RWPE2 (cell line): Measurements from ENCODE around the gene GRM2.
"Not testable (repeated sequence)": the region's sequence is repeated elsewhere in the genome, so short reads cannot be mapped to it uniquely, and the experiment has no call there.

Source experiments
- ATAC-seq: fragments of 200-7000 bp; cut with Tn5 transposase; 3 replicates; pipeline ENCODE4 v1.9.1; 2021; ENCODE audit warnings: low read depth
- DNase-seq: peaks from one replicate; pipeline ENCODE4 v3.0.0-alpha.2; 2020; ENCODE audit warnings: low spot score
- H3K27ac ChIP-seq: fragments of 450-650 bp; 2 replicates; pipeline ENCODE4 v1.5.1; 2017; ENCODE audit warnings: mild to moderate bottlenecking; ENCODE audit not compliant: poor library complexity, severe bottlenecking
- H3K27me3 ChIP-seq: fragments of 250-450 bp; sonication (Bioruptor Pico); 2 replicates; pipeline ENCODE4 v1.5.1; 2021; ENCODE audit warnings: mild to moderate bottlenecking, moderate library complexity; ENCODE audit not compliant: insufficient read depth, poor library complexity, severe bottlenecking
- H3K36me3 ChIP-seq: fragments of 250-450 bp; sonication (Bioruptor Pico); 2 replicates; pipeline ENCODE4 v1.5.1; 2020; ENCODE audit warnings: low read depth, mild to moderate bottlenecking, moderate library complexity
- H3K4me1 ChIP-seq: fragments of 250-450 bp; sonication (Bioruptor Pico); 2 replicates; pipeline ENCODE4 v1.5.1; 2021; ENCODE audit warnings: mild to moderate bottlenecking, moderate library complexity; ENCODE audit not compliant: insufficient read depth, poor library complexity, severe bottlenecking
- H3K4me3 ChIP-seq: fragments of 250-450 bp; sonication (Bioruptor Pico); 2 replicates; pipeline ENCODE4 v1.5.1; 2021; ENCODE audit warnings: mild to moderate bottlenecking, moderate library complexity; ENCODE audit not compliant: severe bottlenecking
- H3K9me3 ChIP-seq: fragments of 250-450 bp; sonication (Bioruptor Pico); 2 replicates; pipeline ENCODE4 v1.5.1; 2021; ENCODE audit warnings: mild to moderate bottlenecking, moderate library complexity; ENCODE audit not compliant: severe bottlenecking
- CTCF ChIP-seq: fragments of 450-650 bp; IDR thresholded peaks from one replicate; pipeline ENCODE4 v1.5.1; 2017; ENCODE audit warnings: mild to moderate bottlenecking, moderate library complexity; ENCODE audit not compliant: poor library complexity, severe bottlenecking

Gene GRM2

DNA sequence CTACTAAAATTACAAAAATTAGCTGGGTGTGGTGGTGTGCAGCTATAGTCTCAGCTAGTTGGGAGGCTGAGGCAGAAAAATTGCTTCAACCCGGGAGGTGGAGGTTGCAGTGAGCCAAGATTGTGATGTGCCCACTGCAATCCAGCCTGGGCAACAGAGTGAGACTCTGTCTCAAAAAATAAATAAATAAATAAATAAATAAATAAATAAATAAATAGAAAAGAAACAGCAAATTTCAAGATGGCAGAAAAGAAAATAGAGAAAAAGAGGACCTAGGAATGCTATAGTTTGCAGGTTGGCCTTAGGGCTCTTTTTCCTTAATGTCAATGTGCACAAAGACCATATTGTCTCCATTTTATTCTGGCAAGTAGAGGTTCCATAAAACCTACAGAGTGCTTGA is 44.0 kb downstream of the GRM2 start:
- no peaks in the 10 kb centered on the region for H3K27me3 ChIP-seq
- no peak overlapping the region for H3K4me3 ChIP-seq
- H3K9me3 ChIP-seq, result peaks cover 5% of the 10 kb centered on the region
- DNase-seq (no peak), ATAC-seq (no peak)
- no peak for TF ChIP-seq CTCF
- no peaks in the 10 kb centered on the region for H3K36me3 ChIP-seq
- peaks cover 3% of the 10 kb centered on the region for H3K4me1 ChIP-seq
- H3K27ac ChIP-seq, result no peak overlapping the region

GRCh38 chr3:51751287-51751686 is 44.4 kb downstream of the GRM2 start:
- H3K27me3 ChIP-seq, result no peaks in the 10 kb centered on the region
- peaks cover 3% of the 10 kb centered on the region for H3K4me1 ChIP-seq
- H3K4me3 ChIP-seq, result no peak overlapping the region
- no peak for TF ChIP-seq CTCF
- H3K9me3 ChIP-seq, result peaks cover 5% of the 10 kb centered on the region
- DNase-seq (no peak), ATAC-seq (no peak)
- H3K27ac ChIP-seq, result no peak overlapping the region
- H3K36me3 ChIP-seq, result no peaks in the 10 kb centered on the region

DNA sequence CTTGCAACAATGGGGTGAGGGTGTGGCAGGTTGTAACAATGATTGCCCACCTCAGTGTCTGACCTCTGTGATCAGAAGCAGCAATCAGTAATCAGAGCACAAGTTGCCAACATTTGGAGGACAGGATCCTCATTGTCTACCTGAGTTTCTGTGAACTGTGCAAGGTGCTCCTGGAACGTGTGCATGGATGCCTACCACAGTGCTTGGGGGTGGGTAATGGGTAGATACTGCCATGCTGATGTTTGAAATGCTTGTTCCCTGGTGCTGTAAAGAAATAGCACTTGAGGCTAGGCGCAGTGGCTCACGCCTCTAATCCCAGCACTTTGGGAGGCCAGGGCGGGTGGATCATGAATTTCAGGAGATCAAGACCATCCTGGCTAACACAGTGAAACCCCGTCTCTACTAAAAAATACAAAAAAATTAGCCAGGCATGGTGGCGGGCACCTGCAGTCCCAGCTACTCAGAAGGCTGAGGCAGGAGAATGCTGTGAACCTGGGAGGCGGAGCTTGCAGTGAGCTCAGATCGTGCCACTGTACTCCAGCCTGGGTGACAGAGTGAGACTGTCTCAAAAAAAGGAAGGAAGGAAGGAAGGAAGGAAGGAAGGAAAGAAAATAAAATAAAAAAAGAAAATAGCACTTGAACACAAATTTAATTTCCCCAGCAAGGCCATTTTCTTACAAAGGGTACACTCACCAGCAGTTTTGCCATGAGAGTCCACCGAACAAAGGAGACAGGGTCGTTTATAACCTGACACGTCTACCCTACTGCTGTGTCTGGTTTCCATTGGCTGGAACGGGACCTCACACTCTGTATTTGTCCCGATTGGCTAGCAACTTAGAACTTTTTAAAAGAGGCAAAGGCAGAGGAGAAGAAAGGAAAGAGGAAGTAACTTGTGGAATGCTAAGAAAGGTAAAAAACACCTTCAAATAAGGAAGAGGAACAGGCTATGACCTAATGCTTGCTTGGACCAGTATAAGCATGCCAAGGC is 47.2 kb downstream of the GRM2 start:
- not testable (repeated sequence) for H3K4me1 ChIP-seq, DNase-seq, ATAC-seq, H3K27ac ChIP-seq, H3K27me3 ChIP-seq, H3K36me3 ChIP-seq, H3K9me3 ChIP-seq, H3K4me3 ChIP-seq

DNA sequence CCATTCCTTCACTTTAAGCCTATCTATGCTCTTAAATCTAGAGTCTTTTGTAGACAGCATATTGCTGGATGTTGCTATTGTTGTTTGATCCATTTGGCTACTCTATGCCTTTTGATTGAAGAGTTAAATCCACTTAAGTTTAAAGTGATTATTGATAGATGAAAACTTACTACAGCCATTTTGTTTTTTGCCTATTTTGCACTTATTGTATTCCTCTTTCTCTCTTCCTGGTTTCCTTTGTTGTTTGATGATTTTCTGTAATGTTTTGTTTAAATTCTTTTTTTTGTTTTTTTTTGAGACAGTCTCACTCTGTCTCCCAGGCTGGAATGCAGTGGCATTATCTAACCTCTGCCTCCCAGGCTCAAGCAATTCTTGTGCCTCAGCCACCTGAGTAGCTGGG is 52.3 kb downstream of the GRM2 start:
- Histone ChIP-seq H3K9me3 (no peaks in the 10 kb centered on the region), H3K4me3 (no peak overlapping the region), H3K27ac (no peak overlapping the region), H3K4me1 (peaks cover 3% of the 10 kb centered on the region), H3K36me3 (no peaks in the 10 kb centered on the region), H3K27me3 (no peaks in the 10 kb centered on the region)
- DNase-seq, result no peak
- TF ChIP-seq CTCF, result no peak
- ATAC-seq, result no peak
